Fibroblast of the aortic adventitia (primary cell): ENCODE measurements around the gene ESPN. TPM values are rescaled to one million over a fixed set of nuclear protein-coding genes. Genes with fewer than 3 reads are reported as not detected.

Experiments
- DNase-seq: peaks from one replicate; pipeline ENCODE4 v3.0.0-alpha.2; 2010; ENCODE audit warnings: low read depth
- H3K4me3 ChIP-seq: 2 replicates; pipeline ENCODE4 v1.5.1; 2011; ENCODE audit warnings: low read depth, mild to moderate bottlenecking, control low read depth, low read length, moderate library complexity
- CTCF ChIP-seq: IDR thresholded peaks from 2 replicates; pipeline ENCODE4 v1.5.1; 2011; ENCODE audit warnings: mild to moderate bottlenecking, low read length, control low read depth, inconsistent platforms; ENCODE audit not compliant: insufficient read depth
- total RNA-seq: library from RNA; depleted of rRNA; stranded (reverse); fragments of >200 nt; gene quantifications from 2 replicates; pipeline ENCODE4 v1.2.3, GENCODE V29; 2012; ENCODE audit warnings: low replicate concordance

The ESPN gene
- total RNA-seq, 1 donor: not detected

GRCh38 chr1:6484826-6485167 is 60.2 kb downstream of the ESPN start:
- peak overlapping the region; percentile 58 for H3K4me3 ChIP-seq
- TF ChIP-seq CTCF: no peak
- DNase-seq: no peak

GRCh38 chr1:6485168-6486101 is 60.9 kb downstream of the ESPN start:
- H3K4me3 ChIP-seq: peak overlapping the region; percentile 58
- DNase-seq: no peak
- TF ChIP-seq CTCF: peak; percentile 22

DNA sequence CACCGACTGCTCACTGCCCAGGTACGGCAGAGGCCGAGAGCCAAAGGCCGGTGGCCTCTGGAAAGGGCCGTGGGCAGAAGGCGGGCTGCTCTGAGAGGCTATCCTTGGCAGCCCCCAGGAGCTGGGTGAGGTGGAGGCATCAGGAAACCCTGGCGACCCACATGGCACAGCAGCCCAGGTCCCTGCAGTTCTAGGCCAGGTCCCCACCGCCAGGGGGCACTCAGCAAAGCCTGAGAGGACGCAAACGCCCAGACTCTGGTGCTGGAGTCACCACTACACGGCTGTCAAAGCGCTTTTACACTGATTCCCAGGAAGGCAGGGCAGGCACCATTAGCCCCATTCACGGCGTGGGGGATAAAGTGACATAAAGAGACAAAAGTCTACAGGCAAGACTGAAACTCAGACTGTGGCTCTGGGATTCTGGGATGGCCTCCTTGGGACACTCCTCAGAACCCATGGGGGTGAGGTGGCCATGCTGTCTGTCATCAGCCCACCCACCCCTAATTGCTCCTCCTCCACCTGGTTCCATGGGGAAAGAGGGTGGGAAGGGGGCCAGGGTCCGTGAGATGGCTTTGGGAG is 61.9 kb downstream of the ESPN start:
- peak; percentile 93 for TF ChIP-seq CTCF
- peak; percentile 83 for DNase-seq
- H3K4me3 ChIP-seq: peak overlapping the region; percentile 54

GRCh38 chr1:6487804-6488484 is 63.4 kb downstream of the ESPN start:
- no peak overlapping the region for H3K4me3 ChIP-seq
- DNase-seq: no peak
- no peak for TF ChIP-seq CTCF

GRCh38 chr1:6488602-6489382 is 64.2 kb downstream of the ESPN start:
- no peak overlapping the region for H3K4me3 ChIP-seq
- no peak for DNase-seq
- TF ChIP-seq CTCF: no peak

- TF ChIP-seq CTCF: no peak
- no peak for DNase-seq
- peak overlapping the region; percentile 88 for H3K4me3 ChIP-seq
These were observed 64.8 kb downstream of the ESPN start for GRCh38 chr1:6489383-6489765.
